Measurements from ENCODE around the gene MED25.

The MED25 gene

GRCh38 chr19:49845414-49845813 lies 27.3 kb downstream of the MED25 start:
- no peak for DNase-seq

- DNase-seq: no peak
These were observed 28.3 kb downstream of the MED25 start for GRCh38 chr19:49846408-49846807.

- DNase-seq: no peak
These were observed 29.9 kb downstream of the MED25 start for GRCh38 chr19:49847731-49848696.

- no peak for DNase-seq
These were observed 30.8 kb downstream of the MED25 start for GRCh38 chr19:49848938-49849337.

- DNase-seq: no peak
These were observed 31.5 kb downstream of the MED25 start for GRCh38 chr19:49849433-49850220.

GRCh38 chr19:49850221-49850486 lies 32.1 kb downstream of the MED25 start:
- no peak for DNase-seq

- peak; percentile 90 for DNase-seq
These were observed 32.6 kb downstream of the MED25 start, which contains the start of gene PTOV1 for GRCh38 chr19:49850487-49851342. Gene PTOV1, plus strand, starts transcription at chr19:49851159.

GRCh38 chr19:49851456-49852259 lies 33.6 kb downstream of the MED25 start:
- no peak for DNase-seq

GRCh38 chr19:49852631-49853126 lies 34.6 kb downstream of the MED25 start:
- no peak for DNase-seq

- no peak for DNase-seq
These were observed 35.8 kb downstream of the MED25 start for GRCh38 chr19:49853852-49854377.

GRCh38 chr19:49854378-49855263 lies 36.5 kb downstream of the MED25 start:
- DNase-seq: no peak

- DNase-seq: no peak
These were observed 37.2 kb downstream of the MED25 start for GRCh38 chr19:49855277-49855675.

- no peak for DNase-seq
These were observed 37.8 kb downstream of the MED25 start for GRCh38 chr19:49855676-49856573.

- no peak for DNase-seq
These were observed 38.5 kb downstream of the MED25 start for GRCh38 chr19:49856574-49857021.

- DNase-seq: no peak
These were observed 39.2 kb downstream of the MED25 start for GRCh38 chr19:49857061-49857837.

- DNase-seq: no peak
These were observed 39.7 kb downstream of the MED25 start for GRCh38 chr19:49857838-49858087.

GRCh38 chr19:49858088-49858985 lies 40.2 kb downstream of the MED25 start:
- no peak for DNase-seq

All from stimulated activated CD4-positive, alpha-beta T cell treated with anti-CD3 and anti-CD28 coated beads, Interleukin-1b, Interleukin-23, amount 100 ng/mL, for 48 hours (primary cell).